ENCODE measurements around the gene PHYHIPL. TPM values are rescaled to one million over a fixed set of nuclear protein-coding genes. Genes with fewer than 3 reads are reported as not detected.

The PHYHIPL gene
- total RNA-seq (2014; rRNA removed; shearing (Covaris generic)): not detected in 2 replicates
- total RNA-seq (2022): not detected in 2 replicates
- Bru-seq, nascent RNA: percentile 2 among the genes with signal in this experiment
- not detected for BruChase-seq, experiment 1, labeled RNA remaining after a 6-hour chase
- not detected for BruChase-seq, experiment 2, labeled RNA remaining after a 2-hour chase
- long read RNA-seq: 0 reads

- no peaks in the 10 kb centered on the region for H3K79me2 ChIP-seq (ENCODE audit: insufficient read depth, low read depth, low read length)
- intact Hi-C loops (cut with micrococcal nuclease; ENCODE audit: unreplicated experiment): no loop called here
- H3K27ac ChIP-seq (ENCODE audit: low read depth, low read length, poor library complexity, severe bottlenecking): no peak within 1 kb of the TSS
- TF ChIP-seq EZH2phosphoT487 (IDR thresholded peaks at IDR 0.05; ENCODE audit: borderline replicate concordance, low read depth, low read length): no peak
- TF ChIP-seq, protein P1, sequence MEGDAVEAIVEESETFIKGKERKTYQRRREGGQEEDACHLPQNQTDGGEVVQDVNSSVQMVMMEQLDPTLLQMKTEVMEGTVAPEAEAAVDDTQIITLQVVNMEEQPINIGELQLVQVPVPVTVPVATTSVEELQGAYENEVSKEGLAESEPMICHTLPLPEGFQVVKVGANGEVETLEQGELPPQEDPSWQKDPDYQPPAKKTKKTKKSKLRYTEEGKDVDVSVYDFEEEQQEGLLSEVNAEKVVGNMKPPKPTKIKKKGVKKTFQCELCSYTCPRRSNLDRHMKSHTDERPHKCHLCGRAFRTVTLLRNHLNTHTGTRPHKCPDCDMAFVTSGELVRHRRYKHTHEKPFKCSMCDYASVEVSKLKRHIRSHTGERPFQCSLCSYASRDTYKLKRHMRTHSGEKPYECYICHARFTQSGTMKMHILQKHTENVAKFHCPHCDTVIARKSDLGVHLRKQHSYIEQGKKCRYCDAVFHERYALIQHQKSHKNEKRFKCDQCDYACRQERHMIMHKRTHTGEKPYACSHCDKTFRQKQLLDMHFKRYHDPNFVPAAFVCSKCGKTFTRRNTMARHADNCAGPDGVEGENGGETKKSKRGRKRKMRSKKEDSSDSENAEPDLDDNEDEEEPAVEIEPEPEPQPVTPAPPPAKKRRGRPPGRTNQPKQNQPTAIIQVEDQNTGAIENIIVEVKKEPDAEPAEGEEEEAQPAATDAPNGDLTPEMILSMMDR (conservative IDR thresholded peaks at IDR 0.05; ENCODE audit: low read length): no peak
- ChIA-PET CTCF (ENCODE audit: unreplicated experiment) (no interaction called here), POLR2A (no interaction called here)
- no peak within 1 kb of the TSS for H3K4me2 ChIP-seq (ENCODE audit: low read length)
- BruUV-seq (replicated peaks): no TSS peak
- no peak within 1 kb of the TSS for H3K4me3 ChIP-seq (ENCODE audit: low read depth, low read length, poor library complexity, severe bottlenecking)
- H3K9me2 ChIP-seq (ENCODE audit: insufficient read depth, low read length): no peaks in the 10 kb centered on the region
- no peak within 1 kb of the TSS for H2AFZ ChIP-seq (ENCODE audit: low read length)
- H4K20me1 ChIP-seq (ENCODE audit: insufficient read depth, low read length): no peaks in the 10 kb centered on the region
- H3K4me1 ChIP-seq (ENCODE audit: insufficient read depth, low read length, poor library complexity, severe bottlenecking): no peaks in the 10 kb centered on the region
- H3K36me3 ChIP-seq (ENCODE audit: insufficient read depth, low read length): no peaks in the 10 kb centered on the region
- no peak for DNase-seq (ENCODE audit: low spot score)
- H3K9me3 ChIP-seq (ENCODE audit: low read length): no peaks in the 10 kb centered on the region
Observed at GRCh38 chr10:59176241-59177030, at the start of gene PHYHIPL. Gene PHYHIPL, plus strand, starts transcription at chr10:59176643. Its CDS starts 211 bp downstream, at chr10:59176854.

DNA sequence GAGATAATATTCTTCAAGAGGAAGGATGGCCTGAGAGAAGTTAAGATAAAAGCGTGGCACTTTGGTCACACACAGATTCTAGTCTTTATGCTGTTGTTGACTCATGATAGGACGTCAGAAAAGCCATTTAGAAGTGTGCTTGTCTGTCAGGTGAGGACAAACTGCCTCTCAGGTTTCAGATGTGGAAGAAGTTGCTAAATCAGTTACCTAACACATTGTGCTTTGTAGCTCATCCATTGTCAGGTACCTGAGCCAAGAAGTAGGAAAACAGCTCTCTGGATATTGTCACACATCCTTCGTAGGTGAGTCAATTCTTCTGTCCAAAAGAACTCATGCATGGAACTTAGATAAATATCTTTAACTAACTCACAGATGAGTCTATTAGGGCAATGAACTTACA is 49.5 kb upstream of the PHYHIPL start:
- Histone ChIP-seq H3K36me3 (ENCODE audit: insufficient read depth, low read length) (no peaks in the 10 kb centered on the region), H3K4me1 (ENCODE audit: insufficient read depth, low read length, poor library complexity, severe bottlenecking) (no peaks in the 10 kb centered on the region), H3K9me2 (ENCODE audit: insufficient read depth, low read length) (no peaks in the 10 kb centered on the region), H3K9me3 (ENCODE audit: low read length) (no peaks in the 10 kb centered on the region), H4K20me1 (ENCODE audit: insufficient read depth, low read length) (no peaks in the 10 kb centered on the region), H3K4me2 (ENCODE audit: low read length) (no peak overlapping the region), H3K4me3 (ENCODE audit: low read depth, low read length, poor library complexity, severe bottlenecking) (no peak overlapping the region), H3K79me2 (ENCODE audit: insufficient read depth, low read depth, low read length) (no peaks in the 10 kb centered on the region), H3K27ac (ENCODE audit: low read depth, low read length, poor library complexity, severe bottlenecking) (no peak overlapping the region), H2AFZ (ENCODE audit: low read length) (no peak overlapping the region)
- intact Hi-C loops (cut with micrococcal nuclease; ENCODE audit: unreplicated experiment): no loop called here
- ChIA-PET CTCF (ENCODE audit: unreplicated experiment) (no interaction called here), POLR2A (interaction anchor here (0.7 to 0.9 kb wide), 3 partner anchors 10 to 290 kb away, joined by 3 read pairs; no protein-coding TSS in a partner anchor)
- TF ChIP-seq EZH2phosphoT487 (IDR thresholded peaks at IDR 0.05; ENCODE audit: borderline replicate concordance, low read depth, low read length): no peak
- TF ChIP-seq, protein P1 (conservative IDR thresholded peaks at IDR 0.05; ENCODE audit: low read length): no peak
- BruUV-seq (replicated peaks): no TSS peak
- DNase-seq (ENCODE audit: low spot score): no peak

DNA sequence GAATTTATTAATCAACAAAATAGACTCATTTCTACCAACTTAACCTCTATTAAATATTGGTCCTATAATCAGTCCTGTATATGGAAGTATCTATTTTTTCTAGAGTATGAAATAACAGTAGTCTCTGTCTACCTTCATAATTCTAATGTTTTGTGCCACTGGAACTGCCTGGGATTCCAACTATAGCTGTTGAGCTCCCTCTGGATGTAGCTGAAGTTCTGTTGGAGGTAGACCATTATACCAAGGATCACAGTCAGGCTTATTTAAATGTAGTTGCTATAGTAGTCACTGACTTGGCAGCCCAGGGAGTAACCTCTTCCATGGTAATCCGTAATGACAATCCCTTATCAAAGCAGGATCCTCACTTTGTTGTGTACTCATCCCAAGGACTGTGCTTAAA is 48.5 kb upstream of the PHYHIPL start:
- no peak overlapping the region for H3K27ac ChIP-seq (ENCODE audit: low read depth, low read length, poor library complexity, severe bottlenecking)
- no peak overlapping the region for H2AFZ ChIP-seq (ENCODE audit: low read length)
- no peaks in the 10 kb centered on the region for H4K20me1 ChIP-seq (ENCODE audit: insufficient read depth, low read length)
- no TSS peak for BruUV-seq (replicated peaks)
- H3K4me1 ChIP-seq (ENCODE audit: insufficient read depth, low read length, poor library complexity, severe bottlenecking): no peaks in the 10 kb centered on the region
- no peaks in the 10 kb centered on the region for H3K9me3 ChIP-seq (ENCODE audit: low read length)
- CTCF ChIA-PET (ENCODE audit: unreplicated experiment): no interaction called here
- no peak overlapping the region for H3K4me3 ChIP-seq (ENCODE audit: low read depth, low read length, poor library complexity, severe bottlenecking)
- DNase-seq (ENCODE audit: low spot score): no peak
- POLR2A ChIA-PET: interaction anchor here (0.6 to 0.9 kb wide), 2 partner anchors 27 to 34 kb away, joined by 3 to 5 read pairs; no protein-coding TSS in a partner anchor
- intact Hi-C loops (cut with micrococcal nuclease; ENCODE audit: unreplicated experiment): no loop called here
- no peaks in the 10 kb centered on the region for H3K9me2 ChIP-seq (ENCODE audit: insufficient read depth, low read length)
- H3K79me2 ChIP-seq (ENCODE audit: insufficient read depth, low read depth, low read length): no peaks in the 10 kb centered on the region
- no peak for TF ChIP-seq EZH2phosphoT487 (IDR thresholded peaks at IDR 0.05; ENCODE audit: borderline replicate concordance, low read depth, low read length)
- TF ChIP-seq, protein P1 (conservative IDR thresholded peaks at IDR 0.05; ENCODE audit: low read length): no peak
- H3K4me2 ChIP-seq (ENCODE audit: low read length): no peak overlapping the region
- no peaks in the 10 kb centered on the region for H3K36me3 ChIP-seq (ENCODE audit: insufficient read depth, low read length)

All from OCI-LY7 (cell line).